Measurements from ENCODE around the gene SLC16A6. TPM values are rescaled to one million over a fixed set of nuclear protein-coding genes. Genes with fewer than 3 reads are reported as not detected.
A peak's percentile ranks its signal among the peaks of the same experiment; 100 is the strongest.
"Not testable (repeated sequence)": the region's sequence is repeated elsewhere in the genome, so short reads cannot be mapped to it uniquely, and the experiment has no call there.

Gene SLC16A6
- total and polyA plus RNA-seq, 2 experiments from 2014 or later = 0.16 to 0.32 TPM

DNA sequence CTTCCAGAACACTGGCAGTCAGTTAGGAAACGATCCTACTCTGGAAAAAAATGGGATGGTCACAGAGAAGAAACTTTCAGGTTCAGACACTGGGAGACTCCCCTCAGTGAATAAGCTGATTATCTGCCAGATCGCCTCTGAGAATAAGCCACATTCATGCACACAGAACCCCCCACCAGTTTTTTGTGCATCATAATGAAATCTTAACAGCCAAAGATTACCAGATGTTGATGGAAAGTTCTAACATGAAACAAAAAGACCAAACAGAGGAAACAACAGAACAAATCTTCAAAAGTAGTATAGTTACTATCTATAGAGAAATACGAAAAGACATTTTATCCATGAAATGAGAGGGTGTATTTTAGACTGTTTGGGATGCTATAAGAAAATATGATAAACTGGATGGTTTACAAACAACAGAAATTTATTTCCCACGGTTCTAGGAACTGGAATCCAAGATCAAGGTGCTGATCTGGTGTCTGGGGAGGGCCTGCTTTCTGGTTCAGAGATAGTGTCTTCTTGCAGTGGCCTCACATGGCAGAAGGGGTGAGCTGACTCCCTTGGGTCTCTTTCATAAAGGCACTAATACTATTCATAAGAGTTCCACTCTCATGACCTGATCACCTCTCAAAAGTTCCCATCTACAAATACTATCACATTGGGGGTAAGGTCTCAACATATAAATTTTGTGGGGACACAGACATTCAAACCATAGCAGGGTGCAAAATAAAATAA is 51.1 kb downstream of the SLC16A6 start:
- WGBS, 2 experiments (ENCODE audit: low coverage in 1 of 2, low lambda C conversion rate in 2 of 2, missing lambda C conversion rate in 2 of 2) = 82 to 86% methylated on average over 4 of the region's 4 CpGs
- no peaks in the 10 kb centered on the region for H3K9me3 ChIP-seq (ENCODE audit: low read depth)
- TF ChIP-seq EZH2phosphoT487 (IDR thresholded peaks at IDR 0.05; ENCODE audit: insufficient read depth, low read depth) = no peak
- TF ChIP-seq EZH2 (IDR thresholded peaks at IDR 0.05; ENCODE audit: insufficient read depth, poor library complexity, severe bottlenecking) = no peak

GRCh38 chr17:68238871-68239253 is 52.1 kb downstream of the SLC16A6 start:
- in situ Hi-C loops (cut with MboI) = no loop called here
- Histone ChIP-seq H3K9me3 (ENCODE audit: low read depth) (no peaks in the 10 kb centered on the region), H3K4me2 (ENCODE audit: unreplicated experiment) (no peak overlapping the region), H4K20me1 (ENCODE audit: insufficient read depth) (no peaks in the 10 kb centered on the region), H3K36me3 (ENCODE audit: low read depth) (no peaks in the 10 kb centered on the region), H3K79me2 (ENCODE audit: insufficient read depth) (no peaks in the 10 kb centered on the region), H3K9me2 (ENCODE audit: insufficient read depth) (no peaks in the 10 kb centered on the region), H3F3A (ENCODE audit: insufficient read depth) (peaks cover 13% of the 10 kb centered on the region; the same call in 1 of the 2 replicates), H3K27ac (no peak overlapping the region), H3K4me1 (ENCODE audit: insufficient read depth) (peaks cover 9% of the 10 kb centered on the region; the same call in 1 of the 2 replicates), H3K4me3 (no peak overlapping the region), H2AFZ (no peak overlapping the region), H3K9ac (no peak overlapping the region), H3K27me3 (replicated peaks; ENCODE audit: insufficient read depth) (no peaks in the 10 kb centered on the region)
- TF ChIP-seq EZH2phosphoT487 (IDR thresholded peaks at IDR 0.05; ENCODE audit: insufficient read depth, low read depth) (no peak), EZH2 (IDR thresholded peaks at IDR 0.05; ENCODE audit: insufficient read depth, poor library complexity, severe bottlenecking) (no peak)
- no peak for DNase-seq
- WGBS, 2 experiments (ENCODE audit: low coverage in 1 of 2, low lambda C conversion rate in 2 of 2, missing lambda C conversion rate in 2 of 2) = 71 to 76% methylated on average over 3 of the region's 3 CpGs

More for the DNA sequence above, 51.1 kb downstream of the SLC16A6 start:
- Histone ChIP-seq H3K4me1 (ENCODE audit: insufficient read depth) (peaks cover 5% of the 10 kb centered on the region; the same call in 1 of the 2 replicates), H3F3A (ENCODE audit: insufficient read depth) (peaks cover 8% of the 10 kb centered on the region; the same call in 1 of the 2 replicates), H3K9me2 (ENCODE audit: insufficient read depth) (no peaks in the 10 kb centered on the region), H2AFZ (no peak overlapping the region), H3K4me3 (no peak overlapping the region), H3K4me2 (ENCODE audit: unreplicated experiment) (no peak overlapping the region), H4K20me1 (ENCODE audit: insufficient read depth) (no peaks in the 10 kb centered on the region), H3K79me2 (ENCODE audit: insufficient read depth) (no peaks in the 10 kb centered on the region), H3K36me3 (ENCODE audit: low read depth) (no peaks in the 10 kb centered on the region), H3K9ac (no peak overlapping the region), H3K27me3 (replicated peaks; ENCODE audit: insufficient read depth) (no peaks in the 10 kb centered on the region), H3K27ac (no peak overlapping the region)
- DNase-seq = no peak
- in situ Hi-C loops (cut with MboI) = no loop called here

DNA sequence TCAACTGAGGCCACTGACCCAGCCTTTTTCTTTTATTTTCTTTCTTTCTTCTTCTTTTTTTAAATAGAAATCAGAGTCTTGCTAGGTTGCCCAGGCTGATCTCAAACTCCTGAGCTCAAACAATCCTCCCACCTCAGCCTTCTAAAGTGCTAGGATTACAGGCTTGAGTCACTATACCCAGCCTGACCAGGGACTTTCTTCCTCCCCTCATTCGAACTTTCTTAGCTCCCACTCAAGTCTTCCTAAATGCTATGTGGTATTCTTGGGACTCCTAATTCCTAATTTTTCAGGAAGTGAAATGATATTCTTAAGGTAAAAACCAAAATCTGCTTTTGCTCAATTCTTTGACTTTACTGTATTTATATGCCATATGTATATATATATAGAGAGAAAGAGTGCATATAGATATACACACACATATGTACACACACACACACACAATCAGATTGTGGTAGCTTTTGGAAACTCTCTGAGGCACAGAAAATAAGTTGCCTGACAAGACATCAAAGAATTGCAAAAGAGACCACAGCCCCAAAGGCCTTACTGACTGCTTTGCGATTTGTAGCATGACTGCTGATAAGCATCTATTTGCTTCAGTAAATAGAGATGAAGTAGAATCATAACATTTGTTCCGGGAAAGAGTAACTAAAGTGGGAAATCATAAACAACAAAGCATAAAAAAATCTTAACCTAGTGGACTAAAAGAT is 52.6 kb downstream of the SLC16A6 start:
- H4K20me1 ChIP-seq (ENCODE audit: insufficient read depth) = no peaks in the 10 kb centered on the region
- H3K9ac ChIP-seq = no peak overlapping the region
- H3K9me3 ChIP-seq (ENCODE audit: low read depth) = no peaks in the 10 kb centered on the region
- DNase-seq = no peak
- H3K4me1 ChIP-seq (ENCODE audit: insufficient read depth) = peaks cover 9% of the 10 kb centered on the region; the same call in 1 of the 2 replicates
- H3K4me3 ChIP-seq = no peak overlapping the region
- H3K36me3 ChIP-seq (ENCODE audit: low read depth) = no peaks in the 10 kb centered on the region
- 54 to 66% methylated on average over 3 of the region's 3 CpGs for whole genome bisulfite sequencing, 2 experiments (ENCODE audit: low coverage in 1 of 2, low lambda C conversion rate in 2 of 2, missing lambda C conversion rate in 2 of 2)
- H3K27me3 ChIP-seq (replicated peaks; ENCODE audit: insufficient read depth) = no peaks in the 10 kb centered on the region
- H3K4me2 ChIP-seq (ENCODE audit: unreplicated experiment) = no peak overlapping the region
- in situ Hi-C loops (cut with MboI) = no loop called here
- no peaks in the 10 kb centered on the region for H3K9me2 ChIP-seq (ENCODE audit: insufficient read depth)
- no peak overlapping the region for H2AFZ ChIP-seq
- peaks cover 13% of the 10 kb centered on the region; the same call in 1 of the 2 replicates for H3F3A ChIP-seq (ENCODE audit: insufficient read depth)
- TF ChIP-seq EZH2phosphoT487 (IDR thresholded peaks at IDR 0.05; ENCODE audit: insufficient read depth, low read depth) (no peak), EZH2 (IDR thresholded peaks at IDR 0.05; ENCODE audit: insufficient read depth, poor library complexity, severe bottlenecking) (no peak)
- H3K79me2 ChIP-seq (ENCODE audit: insufficient read depth) = no peaks in the 10 kb centered on the region
- no peak overlapping the region for H3K27ac ChIP-seq

DNA sequence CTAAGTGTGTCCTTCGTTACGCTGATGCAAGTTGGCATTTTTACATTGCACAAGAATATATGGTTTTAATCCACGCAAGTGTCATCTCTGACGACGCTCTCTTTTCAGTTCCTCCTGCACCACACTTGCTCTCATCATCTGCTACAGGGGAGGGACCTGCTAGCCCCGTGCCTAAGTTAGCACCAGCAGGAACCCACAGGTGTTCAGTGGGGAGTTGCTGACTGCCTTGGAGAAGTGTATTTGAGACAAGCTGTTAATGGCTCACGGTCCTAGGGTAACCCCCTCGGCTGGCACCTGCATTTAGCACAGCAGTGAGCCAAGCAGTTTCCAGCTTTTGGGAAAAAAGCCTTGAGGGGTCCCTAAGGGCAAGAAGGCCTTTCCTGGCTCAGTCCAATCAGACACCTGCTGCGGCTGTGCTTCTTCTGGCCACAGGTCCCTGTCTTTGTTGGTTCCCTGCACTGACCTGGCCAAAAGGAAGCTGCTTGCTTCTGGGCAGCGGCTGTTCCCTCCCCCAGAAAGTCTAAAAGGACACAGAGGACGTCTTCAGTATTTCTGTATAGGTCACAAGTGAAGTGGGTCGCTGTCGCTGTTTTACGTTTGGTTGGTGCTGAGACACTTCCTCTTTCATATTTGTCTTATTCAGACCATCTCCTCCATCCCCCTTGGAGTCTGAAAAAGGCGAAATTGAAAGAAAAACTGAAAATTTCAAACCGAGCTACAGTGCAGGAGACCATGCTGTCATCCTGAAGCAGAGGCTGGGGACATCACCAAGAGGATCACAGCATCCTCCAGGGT is 53.4 kb downstream of the SLC16A6 start:
- H3F3A ChIP-seq (ENCODE audit: insufficient read depth) = peaks cover 15% of the 10 kb centered on the region; the same call in 1 of the 2 replicates
- H3K9me2 ChIP-seq (ENCODE audit: insufficient read depth); H3K9ac ChIP-seq; H4K20me1 ChIP-seq (ENCODE audit: insufficient read depth); H2AFZ ChIP-seq; H3K27me3 ChIP-seq (replicated peaks; ENCODE audit: insufficient read depth); H3K36me3 ChIP-seq (ENCODE audit: low read depth); H3K4me2 ChIP-seq (ENCODE audit: unreplicated experiment); H3K4me3 ChIP-seq; H3K4me1 ChIP-seq (ENCODE audit: insufficient read depth); H3K79me2 ChIP-seq (ENCODE audit: insufficient read depth); DNase-seq; in situ Hi-C loops (cut with MboI); H3K9me3 ChIP-seq (ENCODE audit: low read depth); H3K27ac ChIP-seq: not testable (repeated sequence)
- 74 to 79% methylated on average over 16 of the region's 16 CpGs for WGBS, 2 experiments (ENCODE audit: low coverage in 1 of 2, low lambda C conversion rate in 2 of 2, missing lambda C conversion rate in 2 of 2)

GRCh38 chr17:68235336-68235791 is 55.6 kb downstream of the SLC16A6 start:
- peak overlapping the region; percentile 27 for H3K4me2 ChIP-seq (ENCODE audit: unreplicated experiment)

DNA sequence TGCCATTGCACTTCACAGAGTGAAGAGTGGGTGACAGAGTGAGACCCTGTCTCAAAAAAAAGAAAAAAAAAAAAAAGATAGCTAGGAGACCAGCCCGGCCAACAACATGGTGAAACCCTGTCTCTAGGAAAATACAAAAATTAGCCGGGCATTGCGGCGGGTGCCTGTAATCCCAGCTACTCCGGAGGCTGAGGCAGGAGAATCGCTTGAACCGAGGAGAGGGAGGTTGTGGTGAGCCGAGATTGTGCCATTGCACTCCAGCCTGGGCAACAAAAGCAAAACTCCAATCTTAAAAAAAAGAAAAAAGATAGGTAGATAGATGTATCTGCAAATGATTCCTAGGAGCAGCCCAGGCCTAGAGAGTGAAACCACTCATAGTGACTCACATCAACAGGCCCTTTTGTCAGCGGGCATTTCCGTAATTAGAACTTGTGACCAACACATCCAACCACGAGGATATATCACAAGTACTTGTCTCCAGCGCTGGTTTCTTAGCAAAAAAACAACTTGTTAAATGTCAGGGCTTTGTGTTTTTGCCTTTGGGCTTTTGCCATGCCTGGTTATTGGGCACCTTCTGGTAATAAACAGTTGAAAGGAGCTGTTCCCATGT is 56.1 kb downstream of the SLC16A6 start:
- H3K4me2 ChIP-seq (ENCODE audit: unreplicated experiment) = peak overlapping the region; percentile 27

More at GRCh38 chr17:68235336-68235791, 55.6 kb downstream of the SLC16A6 start:
- H3K79me2 ChIP-seq (ENCODE audit: insufficient read depth); in situ Hi-C loops (cut with MboI); H4K20me1 ChIP-seq (ENCODE audit: insufficient read depth); DNase-seq; H3K9me3 ChIP-seq (ENCODE audit: low read depth); H3K27me3 ChIP-seq (replicated peaks; ENCODE audit: insufficient read depth); H3K4me3 ChIP-seq; H3K9me2 ChIP-seq (ENCODE audit: insufficient read depth); H3K36me3 ChIP-seq (ENCODE audit: low read depth); H3K4me1 ChIP-seq (ENCODE audit: insufficient read depth): not testable (repeated sequence)
- WGBS, 2 experiments (ENCODE audit: low coverage in 1 of 2, low lambda C conversion rate in 2 of 2, missing lambda C conversion rate in 2 of 2) = 81 to 88% methylated on average over 11 of the region's 11 CpGs
- Histone ChIP-seq H3F3A (ENCODE audit: insufficient read depth) (peaks cover 20% of the 10 kb centered on the region; the same call in 1 of the 2 replicates), H3K27ac (peak overlapping the region; percentile 71), H3K9ac (0 out of 2 replicates have a peak overlapping the region, but pooled peaks have one; percentile 37), H2AFZ (peak overlapping the region; percentile 66)

More for the DNA sequence above, 56.1 kb downstream of the SLC16A6 start:
- H3K9ac ChIP-seq = 0 out of 2 replicates have a peak overlapping the region, but pooled peaks have one; percentile 37
- H3K27me3 ChIP-seq (replicated peaks; ENCODE audit: insufficient read depth); H3K36me3 ChIP-seq (ENCODE audit: low read depth); H3K9me3 ChIP-seq (ENCODE audit: low read depth); H3K9me2 ChIP-seq (ENCODE audit: insufficient read depth); H4K20me1 ChIP-seq (ENCODE audit: insufficient read depth); in situ Hi-C loops (cut with MboI); H3K4me3 ChIP-seq; H3K79me2 ChIP-seq (ENCODE audit: insufficient read depth); H3K4me1 ChIP-seq (ENCODE audit: insufficient read depth): not testable (repeated sequence)
- H3F3A ChIP-seq (ENCODE audit: insufficient read depth) = peaks cover 20% of the 10 kb centered on the region; the same call in 1 of the 2 replicates
- H2AFZ ChIP-seq = peak overlapping the region; percentile 66
- peak; percentile 92 for DNase-seq
- WGBS, 2 experiments (ENCODE audit: low coverage in 1 of 2, low lambda C conversion rate in 2 of 2, missing lambda C conversion rate in 2 of 2) = 60 to 62% methylated on average over 12 of the region's 12 CpGs
- peak overlapping the region; percentile 71 for H3K27ac ChIP-seq

Measured in GM23248 (cell line).